WI38 (cell line): ENCODE data around the gene IKZF1.

Experiments
- H3K4me3 ChIP-seq: 2 replicates; pipeline ENCODE4 v1.5.1; 2011; ENCODE audit warnings: low read depth, mild to moderate bottlenecking, control low read depth, low read length
- TF ChIP-seq, protein P1 (sequence below): IDR thresholded peaks from 2 replicates; pipeline ENCODE4 v1.5.1; 2012; ENCODE audit warnings: low read depth, mild to moderate bottlenecking, control low read depth, low read length

The IKZF1 gene

GRCh38 chr7:50404392-50404791, 99.9 kb downstream of the IKZF1 start:
- H3K4me3 ChIP-seq: no peak overlapping the region
- TF ChIP-seq, protein P1, sequence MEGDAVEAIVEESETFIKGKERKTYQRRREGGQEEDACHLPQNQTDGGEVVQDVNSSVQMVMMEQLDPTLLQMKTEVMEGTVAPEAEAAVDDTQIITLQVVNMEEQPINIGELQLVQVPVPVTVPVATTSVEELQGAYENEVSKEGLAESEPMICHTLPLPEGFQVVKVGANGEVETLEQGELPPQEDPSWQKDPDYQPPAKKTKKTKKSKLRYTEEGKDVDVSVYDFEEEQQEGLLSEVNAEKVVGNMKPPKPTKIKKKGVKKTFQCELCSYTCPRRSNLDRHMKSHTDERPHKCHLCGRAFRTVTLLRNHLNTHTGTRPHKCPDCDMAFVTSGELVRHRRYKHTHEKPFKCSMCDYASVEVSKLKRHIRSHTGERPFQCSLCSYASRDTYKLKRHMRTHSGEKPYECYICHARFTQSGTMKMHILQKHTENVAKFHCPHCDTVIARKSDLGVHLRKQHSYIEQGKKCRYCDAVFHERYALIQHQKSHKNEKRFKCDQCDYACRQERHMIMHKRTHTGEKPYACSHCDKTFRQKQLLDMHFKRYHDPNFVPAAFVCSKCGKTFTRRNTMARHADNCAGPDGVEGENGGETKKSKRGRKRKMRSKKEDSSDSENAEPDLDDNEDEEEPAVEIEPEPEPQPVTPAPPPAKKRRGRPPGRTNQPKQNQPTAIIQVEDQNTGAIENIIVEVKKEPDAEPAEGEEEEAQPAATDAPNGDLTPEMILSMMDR: no peak

DNA sequence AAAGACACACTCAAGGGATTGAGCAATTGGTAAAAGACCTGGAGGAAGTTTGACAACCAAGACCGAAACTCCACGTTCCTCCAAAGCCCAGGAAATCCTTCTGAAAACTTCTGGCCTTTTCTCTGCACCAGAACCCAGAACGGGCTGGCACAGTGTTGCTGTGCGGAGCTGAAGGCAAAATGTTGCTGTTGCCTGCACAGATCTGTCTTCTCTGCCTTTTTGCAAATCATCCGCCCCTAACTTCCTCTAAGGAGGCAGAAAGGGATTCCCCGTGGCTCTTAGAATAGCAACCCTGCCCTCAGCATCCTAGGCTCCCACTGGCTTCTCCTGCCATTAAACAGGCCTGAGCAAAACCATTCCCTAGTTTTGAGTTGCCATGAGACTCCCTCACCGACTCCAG, 100.7 kb downstream of the IKZF1 start:
- no peak overlapping the region for H3K4me3 ChIP-seq
- TF ChIP-seq, protein P1: no peak

GRCh38 chr7:50406935-50407334, 102.4 kb downstream of the IKZF1 start:
- TF ChIP-seq, protein P1: no peak
- no peak overlapping the region for H3K4me3 ChIP-seq

- TF ChIP-seq, protein P1: no peak
These were observed 105.6 kb downstream of the IKZF1 start for GRCh38 chr7:50409856-50410745.

GRCh38 chr7:50411332-50411731, 106.8 kb downstream of the IKZF1 start:
- TF ChIP-seq, protein P1: no peak
- no peak overlapping the region for H3K4me3 ChIP-seq

More at GRCh38 chr7:50409856-50410745, 105.6 kb downstream of the IKZF1 start:
- H3K4me3 ChIP-seq: no peak overlapping the region

GRCh38 chr7:50412973-50413372, 108.5 kb downstream of the IKZF1 start:
- no peak overlapping the region for H3K4me3 ChIP-seq
- TF ChIP-seq, protein P1: no peak

- H3K4me3 ChIP-seq: no peak overlapping the region
- TF ChIP-seq, protein P1: no peak
These were observed 109.0 kb downstream of the IKZF1 start for GRCh38 chr7:50413561-50413960.
